Tibial artery (tissue), 4 donors: ENCODE results near the gene MRPL17.

ENCODE experiments used
- DNase-seq, 2 donors: peaks; one replicate each; pipeline ENCODE4 v3.0.0-alpha.2; 2019
- H3K27ac ChIP-seq, 2 donors: fragments of 200-600 bp; sonication (generic) in 1 of 2; 1 replicate in 1 of 2; 2 replicates in 1 of 2; pipeline ENCODE4 v1.5.1; 2018 to 2019; ENCODE audit warnings: mild to moderate bottlenecking in 1 of 2
- H3K27me3 ChIP-seq, 2 donors: fragments of 200-600 bp; sonication (generic) in 1 of 2; one replicate each; pipeline versions ENCODE4 v1.5.1 to v1.6.0; 2016 to 2019
- H3K36me3 ChIP-seq, 3 donors: fragments of 200-600 bp; sonication (generic) in 2 of 3; one replicate each; pipeline ENCODE4 v1.5.1; 2016 to 2019; ENCODE audit warnings: mild to moderate bottlenecking in 2 of 3
- H3K4me1 ChIP-seq, 4 donors: fragments of 200-600 bp; sonication (generic) in 2 of 4; 1 replicate in 3 of 4; 2 replicates in 1 of 4; pipeline ENCODE4 v1.5.1; 2016 to 2019
- H3K4me3 ChIP-seq, 2 donors: fragments of 200-600 bp; sonication (generic) in 1 of 2; 1 replicate in 1 of 2; 2 replicates in 1 of 2; pipeline ENCODE4 v1.5.1; 2018 to 2019; ENCODE audit warnings: mild to moderate bottlenecking in 2 of 2
- H3K9me3 ChIP-seq, 3 donors: fragments of 200-600 bp; sonication (generic) in 1 of 3; one replicate each; pipeline ENCODE4 v1.5.1; 2016 to 2019
- intact Hi-C: fragments of 100-400 bp; cut with DNase I; formaldehyde crosslinking; loops from one replicate; pipeline ENCODE4 v1.15.0; 2023; ENCODE audit warnings: low total_unique reads
- TF ChIP-seq, protein P1 (sequence below), 2 experiments: fragments of 200-600 bp in 1 of 2; fragments of 450-650 bp in 1 of 2; IDR thresholded peaks; one replicate each; pipeline ENCODE4 v1.5.1; 2017 to 2019; ENCODE audit warnings: antibody characterized with exemption in 2 of 2, mild to moderate bottlenecking in 1 of 2, moderate library complexity in 1 of 2

MRPL17 gene

DNA sequence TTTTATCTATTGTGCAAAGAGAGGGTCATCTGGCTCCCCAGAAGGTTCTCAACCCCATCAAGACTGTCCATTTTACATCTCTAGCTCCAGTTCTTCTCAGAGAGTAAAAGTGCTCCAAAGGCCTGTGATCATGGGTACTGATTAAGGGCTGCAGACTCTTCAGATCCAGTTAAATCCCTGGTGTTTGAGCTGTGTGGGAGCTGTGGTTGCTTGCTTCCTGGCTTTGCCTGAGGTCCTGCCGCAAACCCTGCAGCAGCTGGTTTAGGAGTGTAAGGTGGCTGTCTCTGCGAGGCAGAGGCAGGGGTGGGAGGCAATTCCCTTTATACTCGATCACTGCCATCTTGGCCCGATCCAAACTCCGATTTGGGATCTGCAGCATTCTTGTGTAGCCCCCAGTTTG is 1.2 kb downstream of the MRPL17 start:
- peak overlapping the region; percentile 76 to 93 for H3K4me3 ChIP-seq
- peak overlapping the region; percentile 89 to 94 for H3K27ac ChIP-seq
- TF ChIP-seq, protein P1, sequence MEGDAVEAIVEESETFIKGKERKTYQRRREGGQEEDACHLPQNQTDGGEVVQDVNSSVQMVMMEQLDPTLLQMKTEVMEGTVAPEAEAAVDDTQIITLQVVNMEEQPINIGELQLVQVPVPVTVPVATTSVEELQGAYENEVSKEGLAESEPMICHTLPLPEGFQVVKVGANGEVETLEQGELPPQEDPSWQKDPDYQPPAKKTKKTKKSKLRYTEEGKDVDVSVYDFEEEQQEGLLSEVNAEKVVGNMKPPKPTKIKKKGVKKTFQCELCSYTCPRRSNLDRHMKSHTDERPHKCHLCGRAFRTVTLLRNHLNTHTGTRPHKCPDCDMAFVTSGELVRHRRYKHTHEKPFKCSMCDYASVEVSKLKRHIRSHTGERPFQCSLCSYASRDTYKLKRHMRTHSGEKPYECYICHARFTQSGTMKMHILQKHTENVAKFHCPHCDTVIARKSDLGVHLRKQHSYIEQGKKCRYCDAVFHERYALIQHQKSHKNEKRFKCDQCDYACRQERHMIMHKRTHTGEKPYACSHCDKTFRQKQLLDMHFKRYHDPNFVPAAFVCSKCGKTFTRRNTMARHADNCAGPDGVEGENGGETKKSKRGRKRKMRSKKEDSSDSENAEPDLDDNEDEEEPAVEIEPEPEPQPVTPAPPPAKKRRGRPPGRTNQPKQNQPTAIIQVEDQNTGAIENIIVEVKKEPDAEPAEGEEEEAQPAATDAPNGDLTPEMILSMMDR (IDR thresholded peaks at IDR 0.05), result no peak
- intact Hi-C loops, result loop anchor here (5.0 to 10.0 kb wide), 2 partner anchors 155 to 287 kb away; partner anchors contain the start of gene SMPD1
- no peaks in the 10 kb centered on the region for H3K9me3 ChIP-seq
- H3K36me3 ChIP-seq, result peaks cover 0 to 17% (median 0%) of the 10 kb centered on the region in 3 donors
- no peak for DNase-seq
- no peaks in the 10 kb centered on the region for H3K27me3 ChIP-seq
- peaks cover 0 to 24% (median 20%) of the 10 kb centered on the region in 4 donors for H3K4me1 ChIP-seq

DNA sequence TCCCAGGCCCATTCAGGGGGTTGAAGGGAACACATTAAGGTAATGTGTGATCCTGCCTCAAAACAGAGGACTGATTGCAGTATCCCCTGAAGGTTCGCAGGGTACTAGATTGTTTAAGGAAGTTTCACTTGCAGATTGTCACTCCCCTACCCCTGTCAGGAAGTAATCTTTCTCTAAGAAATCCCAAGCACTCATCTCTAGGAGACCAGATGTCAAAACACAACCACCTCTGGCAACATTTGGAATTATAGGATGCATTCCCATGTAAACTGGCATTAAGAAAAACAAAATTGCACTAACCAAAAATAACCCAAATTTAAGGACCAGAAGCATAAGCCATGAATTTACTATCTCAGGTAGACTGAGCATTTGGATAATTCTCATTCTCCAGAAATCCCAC is 1.6 kb downstream of the MRPL17 start:
- intact Hi-C loops, result loop anchor here (5.0 to 10.0 kb wide), 2 partner anchors 154 to 287 kb away; partner anchors contain the start of gene SMPD1
- Histone ChIP-seq H3K27me3 (no peaks in the 10 kb centered on the region), H3K9me3 (no peaks in the 10 kb centered on the region), H3K4me1 (peaks cover 0 to 24% (median 20%) of the 10 kb centered on the region in 4 donors), H3K27ac (no peak overlapping the region), H3K4me3 (no peak overlapping the region), H3K36me3 (peaks cover 0 to 17% (median 0%) of the 10 kb centered on the region in 3 donors)
- DNase-seq, result no peak
- TF ChIP-seq, protein P1 (IDR thresholded peaks at IDR 0.05), result no peak

DNA sequence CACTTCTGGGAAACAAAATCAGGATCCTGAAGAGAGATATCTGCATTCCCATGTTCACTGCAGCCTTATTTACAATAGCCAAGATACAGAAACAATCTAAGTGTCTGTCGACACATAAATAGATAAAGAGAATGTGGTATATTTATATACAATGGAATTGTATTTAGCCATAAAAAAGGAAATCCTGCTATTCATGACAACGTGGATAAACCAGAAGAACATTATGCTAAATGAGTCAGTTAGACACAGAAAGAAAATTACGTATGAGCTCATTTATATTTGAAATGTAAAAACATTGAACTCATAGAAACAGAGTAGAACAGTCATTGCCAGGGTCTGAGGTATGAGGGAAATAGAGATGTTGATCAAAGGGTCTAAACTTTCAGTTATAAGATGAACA is 6.1 kb downstream of the MRPL17 start:
- no peak for DNase-seq
- Histone ChIP-seq H3K27ac (no peak overlapping the region), H3K27me3 (no peaks in the 10 kb centered on the region), H3K36me3 (peaks cover 0 to 17% (median 0%) of the 10 kb centered on the region in 3 donors), H3K4me3 (no peak overlapping the region), H3K4me1 (peaks cover 0 to 18% (median 10%) of the 10 kb centered on the region in 4 donors), H3K9me3 (no peaks in the 10 kb centered on the region)
- intact Hi-C loops, result no loop called here
- TF ChIP-seq, protein P1 (IDR thresholded peaks at IDR 0.05), result no peak

DNA sequence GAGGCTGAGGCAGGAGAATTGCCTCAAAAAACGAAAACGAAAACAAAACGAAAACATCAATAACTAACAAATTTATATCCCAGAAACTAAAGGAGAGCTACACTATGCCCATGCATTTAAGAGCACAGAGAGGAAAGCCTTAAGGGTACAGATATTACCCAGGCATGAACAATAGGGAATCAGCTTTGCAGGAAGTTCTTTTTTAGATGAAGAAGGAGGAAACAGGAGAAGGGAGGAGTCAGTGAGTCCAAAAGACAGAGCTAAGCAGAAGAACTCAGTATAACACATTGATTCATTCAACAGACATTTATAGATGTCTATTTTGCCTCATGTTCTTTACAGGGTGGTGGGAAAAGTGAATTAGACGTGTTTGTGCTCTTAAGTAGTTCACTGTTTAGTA is 8.3 kb downstream of the MRPL17 start:
- intact Hi-C loops, result no loop called here
- TF ChIP-seq, protein P1 (IDR thresholded peaks at IDR 0.05), result no peak
- Histone ChIP-seq H3K36me3 (no peaks in the 10 kb centered on the region), H3K4me3 (no peak overlapping the region), H3K9me3 (no peaks in the 10 kb centered on the region), H3K27me3 (no peaks in the 10 kb centered on the region), H3K27ac (no peak overlapping the region), H3K4me1 (no peaks in the 10 kb centered on the region)
- DNase-seq, result no peak

DNA sequence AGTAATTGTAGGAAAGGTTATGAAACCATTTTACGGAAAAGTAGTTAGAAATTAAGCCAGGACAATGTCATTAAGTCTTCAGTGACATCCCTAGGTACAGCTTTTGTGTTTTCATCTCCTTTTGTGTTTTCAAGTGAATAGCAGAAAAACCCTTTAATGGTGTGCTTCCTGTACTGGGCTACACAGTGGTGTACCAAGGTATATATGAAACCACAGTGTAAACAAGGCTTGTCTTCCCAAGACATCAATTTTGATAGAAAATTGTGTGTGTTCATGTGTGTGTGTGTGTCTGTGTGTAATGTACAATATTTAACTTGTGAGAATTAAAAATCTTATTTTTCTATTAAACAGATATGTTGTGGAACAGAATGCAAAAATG is 8.9 kb downstream of the MRPL17 start:
- Histone ChIP-seq H3K9me3 (no peaks in the 10 kb centered on the region), H3K4me3 (no peak overlapping the region), H3K27ac (no peak overlapping the region), H3K4me1 (no peaks in the 10 kb centered on the region), H3K36me3 (no peaks in the 10 kb centered on the region), H3K27me3 (no peaks in the 10 kb centered on the region)
- intact Hi-C loops, result no loop called here
- TF ChIP-seq, protein P1 (IDR thresholded peaks at IDR 0.05), result no peak
- no peak for DNase-seq
